HTERT RPE-1 (cell line): ENCODE data around the gene SLC44A5.
"Not testable (repeated sequence)": the region's sequence is repeated elsewhere in the genome, so short reads cannot be mapped to it uniquely, and the experiment has no call there.

Experiments used
- in situ Hi-C: fragments of 300-500 bp; cut with MboI; formaldehyde crosslinking; loops from 4 replicates; pipeline ENCODE4 v1.14.3; 2020; ENCODE audit warnings: low sequenced_read_pairs

Gene SLC44A5

GRCh38 chr1:75469586-75470173 lies 141.2 kb downstream of the SLC44A5 start:
- in situ Hi-C loops = no loop called here

GRCh38 chr1:75461808-75462325 lies 149.0 kb downstream of the SLC44A5 start:
- in situ Hi-C loops = no loop called here

GRCh38 chr1:75449998-75450397 lies 160.9 kb downstream of the SLC44A5 start:
- in situ Hi-C loops = no loop called here

GRCh38 chr1:75444220-75444619 lies 166.7 kb downstream of the SLC44A5 start:
- in situ Hi-C loops = no loop called here

- in situ Hi-C loops = no loop called here
Observed at GRCh38 chr1:75440274-75440673, 170.6 kb downstream of the SLC44A5 start.

GRCh38 chr1:75438355-75438754 lies 172.6 kb downstream of the SLC44A5 start:
- in situ Hi-C loops = no loop called here

GRCh38 chr1:75431843-75432242 lies 179.1 kb downstream of the SLC44A5 start:
- in situ Hi-C loops = no loop called here

GRCh38 chr1:75430526-75430925 lies 180.4 kb downstream of the SLC44A5 start:
- in situ Hi-C loops = no loop called here

- in situ Hi-C loops = no loop called here
Observed at GRCh38 chr1:75426688-75427087, 184.2 kb downstream of the SLC44A5 start.

GRCh38 chr1:75425001-75425650 lies 185.8 kb downstream of the SLC44A5 start:
- in situ Hi-C loops = no loop called here

- in situ Hi-C loops = no loop called here
Observed at GRCh38 chr1:75423616-75424015, 187.3 kb downstream of the SLC44A5 start.

GRCh38 chr1:75423136-75423535 lies 187.8 kb downstream of the SLC44A5 start:
- in situ Hi-C loops = no loop called here

GRCh38 chr1:75421371-75421770 lies 189.5 kb downstream of the SLC44A5 start:
- in situ Hi-C loops = no loop called here

GRCh38 chr1:75415187-75415586 lies 195.7 kb downstream of the SLC44A5 start:
- in situ Hi-C loops = no loop called here

GRCh38 chr1:75412616-75413015 lies 198.3 kb downstream of the SLC44A5 start:
- in situ Hi-C loops = no loop called here

GRCh38 chr1:75404681-75405080 lies 206.2 kb downstream of the SLC44A5 start:
- in situ Hi-C loops = not testable (repeated sequence)

GRCh38 chr1:75403147-75403646 lies 207.7 kb downstream of the SLC44A5 start:
- in situ Hi-C loops = not testable (repeated sequence)

- in situ Hi-C loops = no loop called here
Observed at GRCh38 chr1:75400716-75401115, 210.2 kb downstream of the SLC44A5 start.

GRCh38 chr1:75396745-75397144 lies 214.2 kb downstream of the SLC44A5 start:
- in situ Hi-C loops = no loop called here

- in situ Hi-C loops = no loop called here
Observed at GRCh38 chr1:75396260-75396659, 214.7 kb downstream of the SLC44A5 start.

GRCh38 chr1:75394386-75395139 lies 216.4 kb downstream of the SLC44A5 start:
- in situ Hi-C loops = no loop called here

- in situ Hi-C loops = no loop called here
Observed at GRCh38 chr1:75392278-75392677, 218.6 kb downstream of the SLC44A5 start.
